ENCODE data around the gene UNC13C. TPM values are rescaled to one million over a fixed set of nuclear protein-coding genes. Genes with fewer than 3 reads are reported as not detected.

UNC13C gene
- total RNA-seq, 1 donor from 2014 or later: 0.21 TPM

DNA sequence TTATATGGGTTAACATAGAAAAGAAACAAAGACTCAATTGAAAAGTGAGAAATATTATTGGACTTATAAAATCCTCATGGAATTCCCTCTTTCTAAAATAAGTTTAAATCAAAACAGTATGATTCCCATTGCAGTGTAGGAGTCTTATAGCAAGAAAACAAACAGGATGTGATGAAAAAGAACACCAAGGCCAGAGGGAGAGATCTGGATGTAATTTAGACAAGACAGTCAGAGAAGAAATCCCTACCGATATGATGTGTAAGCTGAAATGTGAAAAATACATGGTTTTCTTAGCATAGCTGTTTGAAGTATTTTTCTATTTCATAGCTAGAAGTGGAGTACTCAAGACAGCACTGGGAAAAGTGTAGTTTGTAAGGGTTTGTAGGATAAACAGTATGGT, 697.0 kb downstream of the UNC13C start:
- TF ChIP-seq, protein P1, sequence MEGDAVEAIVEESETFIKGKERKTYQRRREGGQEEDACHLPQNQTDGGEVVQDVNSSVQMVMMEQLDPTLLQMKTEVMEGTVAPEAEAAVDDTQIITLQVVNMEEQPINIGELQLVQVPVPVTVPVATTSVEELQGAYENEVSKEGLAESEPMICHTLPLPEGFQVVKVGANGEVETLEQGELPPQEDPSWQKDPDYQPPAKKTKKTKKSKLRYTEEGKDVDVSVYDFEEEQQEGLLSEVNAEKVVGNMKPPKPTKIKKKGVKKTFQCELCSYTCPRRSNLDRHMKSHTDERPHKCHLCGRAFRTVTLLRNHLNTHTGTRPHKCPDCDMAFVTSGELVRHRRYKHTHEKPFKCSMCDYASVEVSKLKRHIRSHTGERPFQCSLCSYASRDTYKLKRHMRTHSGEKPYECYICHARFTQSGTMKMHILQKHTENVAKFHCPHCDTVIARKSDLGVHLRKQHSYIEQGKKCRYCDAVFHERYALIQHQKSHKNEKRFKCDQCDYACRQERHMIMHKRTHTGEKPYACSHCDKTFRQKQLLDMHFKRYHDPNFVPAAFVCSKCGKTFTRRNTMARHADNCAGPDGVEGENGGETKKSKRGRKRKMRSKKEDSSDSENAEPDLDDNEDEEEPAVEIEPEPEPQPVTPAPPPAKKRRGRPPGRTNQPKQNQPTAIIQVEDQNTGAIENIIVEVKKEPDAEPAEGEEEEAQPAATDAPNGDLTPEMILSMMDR (IDR thresholded peaks at IDR 0.05; ENCODE audit: insufficient read depth, low read length, poor library complexity, severe bottlenecking): no peak

DNA sequence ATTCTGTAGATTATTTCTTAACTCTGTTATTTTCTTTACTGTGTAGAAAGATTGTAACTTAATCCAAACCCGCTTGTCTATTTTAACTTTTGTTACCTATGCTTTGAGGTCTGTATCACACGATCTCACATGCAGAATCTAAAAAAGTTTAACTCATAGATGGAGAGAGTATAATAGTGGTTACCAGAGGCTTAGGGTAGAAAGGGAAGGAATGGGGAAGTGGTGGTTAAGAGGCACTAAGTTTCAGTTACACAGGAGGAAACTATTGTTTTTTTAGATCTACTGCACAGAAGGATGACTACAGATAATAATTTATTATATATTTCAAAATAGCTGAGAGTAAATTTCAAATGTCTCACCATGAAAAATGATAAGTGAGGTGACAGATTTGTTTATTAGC, 703.3 kb downstream of the UNC13C start:
- TF ChIP-seq, protein P1 (IDR thresholded peaks at IDR 0.05; ENCODE audit: insufficient read depth, low read length, poor library complexity, severe bottlenecking): no peak
- DNase-seq (ENCODE audit: low read depth): no peak
- Histone ChIP-seq H3K36me3 (ENCODE audit: control insufficient read depth, insufficient read depth, low read length) (no peaks in the 10 kb centered on the region), H3K27me3 (ENCODE audit: control insufficient read depth, insufficient read depth, low read length) (no peaks in the 10 kb centered on the region), H3K4me3 (ENCODE audit: low read depth, low read length) (no peak overlapping the region)

More for the DNA sequence above, 697.0 kb downstream of the UNC13C start:
- DNase-seq (ENCODE audit: low read depth): no peak
- Histone ChIP-seq H3K4me3 (ENCODE audit: low read depth, low read length) (no peak overlapping the region), H3K27me3 (ENCODE audit: control insufficient read depth, insufficient read depth, low read length) (no peaks in the 10 kb centered on the region), H3K36me3 (ENCODE audit: control insufficient read depth, insufficient read depth, low read length) (no peaks in the 10 kb centered on the region)

Other genes starting within 250 kb of the UNC13C start
- gene WDR72, start 218.8 kb upstream of the UNC13C start, total RNA-seq: 0.38 and 0.62 TPM in 2 replicates